Spleen (tissue), 13 donors: ENCODE measurements around the gene SLC39A8. TPM values are rescaled to one million over a fixed set of nuclear protein-coding genes. Genes with fewer than 3 reads are reported as not detected.

Source experiments
- DNase-seq: peaks from one replicate; pipeline ENCODE4 v3.0.0-alpha.2; 2020
- H3K27ac ChIP-seq, 8 donors: fragments of 200-600 bp; sonication (generic) in 7 of 8; 1 replicate in 4 of 8; 2 replicates in 4 of 8; pipeline versions ENCODE4 v1.5.0 to v1.8.0; 2016 to 2021; ENCODE audit warnings: inconsistent platforms in 4 of 8, mild to moderate bottlenecking in 4 of 8, moderate library complexity in 1 of 8
- H3K27me3 ChIP-seq, 7 donors: fragments of 200-600 bp; sonication (generic) in 6 of 7; replicated peaks in 1 of 7; 1 replicate in 4 of 7; 2 replicates in 3 of 7; pipeline versions ENCODE4 v1.5.0 to v1.8.0; 2016 to 2021; ENCODE audit warnings: inconsistent platforms in 3 of 7, mild to moderate bottlenecking in 1 of 7
- H3K36me3 ChIP-seq, 6 donors: fragments of 200-600 bp; sonication (generic) in 5 of 6; 1 replicate in 4 of 6; 2 replicates in 2 of 6; pipeline versions ENCODE4 v1.5.0 to v1.8.0; 2016 to 2021; ENCODE audit warnings: inconsistent platforms in 2 of 6
- H3K4me1 ChIP-seq, 6 donors: fragments of 200-600 bp; sonication (generic) in 5 of 6; 1 replicate in 3 of 6; 2 replicates in 3 of 6; pipeline versions ENCODE4 v1.5.0 to v1.8.0; 2016 to 2021; ENCODE audit warnings: inconsistent platforms in 3 of 6
- H3K4me3 ChIP-seq, 8 donors: fragments of 200-600 bp; sonication (generic) in 7 of 8; 1 replicate in 4 of 8; 2 replicates in 4 of 8; pipeline versions ENCODE4 v1.5.0 to v1.8.0; 2016 to 2021; ENCODE audit warnings: inconsistent platforms in 4 of 8, mild to moderate bottlenecking in 4 of 8, moderate library complexity in 2 of 8
- H3K9me3 ChIP-seq, 8 donors: fragments of 200-600 bp; sonication (generic) in 7 of 8; 1 replicate in 4 of 8; 2 replicates in 4 of 8; pipeline versions ENCODE4 v1.5.0 to v1.8.0; 2016 to 2021; ENCODE audit warnings: inconsistent platforms in 4 of 8
- POLR2A ChIP-seq, 3 donors: fragments of 450-650 bp; IDR thresholded peaks; one replicate each; pipeline ENCODE4 v1.5.1; 2017; ENCODE audit warnings: antibody characterized with exemption in 3 of 3, mild to moderate bottlenecking in 1 of 3
- POLR2AphosphoS5 ChIP-seq, 3 donors: sonication (generic); formaldehyde crosslinking; IDR thresholded peaks; one replicate each; pipeline ENCODE4 v1.5.1; 2017; ENCODE audit warnings: antibody characterized with exemption in 3 of 3
- WGBS, 5 donors: extraction: QIAGEN DNeasy Blood & Tissue Kit in 3 of 5; methylation state at CpG; one replicate each; pipeline versions ENCODE4 v1.1.5 to v1.1.7; 2013 to 2018; 5-methylcytosine and 5-hydroxymethylcytosine counted together
- intact Hi-C: fragments of 100-400 bp; cut with DNase I; formaldehyde crosslinking; loops from one replicate; pipeline ENCODE4 v1.15.0; 2023; ENCODE audit warnings: low total_unique reads
- long read RNA-seq, 2 donors: transcript quantifications; one replicate each; lab custom pipeline, GENCODE V29; 2026
- polyA plus RNA-seq, 3 donors: library from polyadenylated mRNA; stranded (reverse); fragments of 200-250 nt; gene quantifications; one replicate each; pipeline ENCODE4 v1.2.1, GENCODE V29; 2013
- total RNA-seq, 7 donors: library from RNA; depleted of rRNA in 3 of 7; stranded (reverse); fragments of >200 nt in 3 of 7; fragmentation: NEBNext Ultra II Directional in 4 of 7; extraction: Animal tissue kit (Norgen Biotek cat#: 25700) in 4 of 7; gene quantifications; one replicate each; pipeline versions ENCODE4 v1.1.0 to v1.2.1, GENCODE V29; 2016 to 2021
- TF ChIP-seq, protein P1 (sequence below), 11 experiments: fragments of 200-600 bp in 7 of 11; fragments of 450-650 bp in 4 of 11; sonication (generic) in 4 of 11; IDR thresholded peaks in 8 of 11; conservative IDR thresholded peaks in 3 of 11; 1 replicate in 7 of 11; 2 replicates in 4 of 11; pipeline versions ENCODE4 v1.4.0 to v1.8.0; 2016 to 2021; ENCODE audit warnings: antibody characterized with exemption in 11 of 11, inconsistent platforms in 4 of 11, mild to moderate bottlenecking in 1 of 11
- donor health status: healthy with polysubstance abuse.
- donor health status: DM: no; HTN: no; CAD: no; lungs with moderate emphysema.
- donor health status: DM: no; HTN: no; CAD: no.
- donor health status: Bipolar disorder and iron deficiency.
- donor health status: healthy.
- donor health status: DM: no; HTN: no; CAD: no.
- donor health status: DM: yes; HTN: yes; CAD: no.

The SLC39A8 gene
- 10 to 100 TPM; 11.9 to 21.7 (median 18.4) TPM for total RNA-seq
- 1 to 10 TPM; 4.5 to 6.9 (median 4.8) TPM for polyA plus RNA-seq
- long read RNA-seq, donor 1, partial matches to known transcripts, result 7 of 12 reads
- long read RNA-seq, donor 1, other reads (novel, unspliced or antisense), result 0 of 12 reads
- long read RNA-seq, donor 2, transcript SLC39A8-202 (8 exons, 3,238 nt), result major isoform, 5 of 6 reads
- long read RNA-seq, donor 2, partial matches to known transcripts, result 0 of 6 reads
- long read RNA-seq, donor 2, other reads (novel, unspliced or antisense), result 0 of 6 reads

DNA sequence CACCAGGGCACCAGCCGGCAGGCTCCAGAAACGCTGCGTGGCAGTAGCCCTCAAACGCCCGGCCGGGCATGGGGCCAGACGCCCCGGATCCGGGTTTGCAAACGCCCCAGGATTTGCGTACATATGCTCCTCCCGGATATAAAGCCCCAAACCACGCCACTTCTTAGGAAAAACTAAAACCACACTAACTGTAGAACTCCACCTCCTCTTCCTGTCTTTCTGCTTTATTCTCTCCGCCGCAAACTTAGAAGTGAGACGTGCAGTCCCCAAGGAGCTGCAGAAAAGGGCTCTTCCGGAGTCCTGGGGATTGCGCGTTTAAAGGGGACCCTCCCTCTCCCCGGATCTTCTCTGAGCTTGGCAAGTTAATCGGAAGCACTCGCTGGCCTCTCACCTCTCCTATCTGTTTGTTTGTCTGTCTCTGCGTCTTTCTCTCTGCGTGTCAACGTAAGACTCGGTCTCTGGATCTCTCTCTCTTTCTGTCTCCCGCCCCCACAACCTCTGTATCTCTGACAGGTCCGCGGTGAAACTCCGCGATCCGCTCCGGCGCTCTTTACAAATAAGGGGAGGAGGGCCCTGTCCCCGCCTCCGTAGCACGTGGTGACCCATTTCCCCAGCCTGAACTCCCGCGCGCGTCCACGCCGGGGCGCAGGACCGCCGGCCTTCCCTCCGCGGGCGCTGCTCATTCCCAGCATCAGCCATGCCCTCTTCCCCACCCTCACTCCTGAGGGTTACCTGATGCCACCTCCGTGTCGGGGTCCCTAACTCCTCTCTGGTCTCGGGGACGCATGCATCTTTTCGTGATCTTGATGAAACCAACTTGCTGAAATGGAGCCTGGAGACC, at the start of gene SLC39A8:
TSS of gene SLC39A8 (minus strand) at position 529 of the 841 bp plus-strand sequence. CDS start 820 bp downstream, outside the sequence.
- H3K36me3 ChIP-seq, result no peaks in the 10 kb centered on the region
- intact Hi-C loops, result loop anchor here (10.0 kb wide), 1 partner anchor 90 kb away; no protein-coding TSS in a partner anchor

DNA sequence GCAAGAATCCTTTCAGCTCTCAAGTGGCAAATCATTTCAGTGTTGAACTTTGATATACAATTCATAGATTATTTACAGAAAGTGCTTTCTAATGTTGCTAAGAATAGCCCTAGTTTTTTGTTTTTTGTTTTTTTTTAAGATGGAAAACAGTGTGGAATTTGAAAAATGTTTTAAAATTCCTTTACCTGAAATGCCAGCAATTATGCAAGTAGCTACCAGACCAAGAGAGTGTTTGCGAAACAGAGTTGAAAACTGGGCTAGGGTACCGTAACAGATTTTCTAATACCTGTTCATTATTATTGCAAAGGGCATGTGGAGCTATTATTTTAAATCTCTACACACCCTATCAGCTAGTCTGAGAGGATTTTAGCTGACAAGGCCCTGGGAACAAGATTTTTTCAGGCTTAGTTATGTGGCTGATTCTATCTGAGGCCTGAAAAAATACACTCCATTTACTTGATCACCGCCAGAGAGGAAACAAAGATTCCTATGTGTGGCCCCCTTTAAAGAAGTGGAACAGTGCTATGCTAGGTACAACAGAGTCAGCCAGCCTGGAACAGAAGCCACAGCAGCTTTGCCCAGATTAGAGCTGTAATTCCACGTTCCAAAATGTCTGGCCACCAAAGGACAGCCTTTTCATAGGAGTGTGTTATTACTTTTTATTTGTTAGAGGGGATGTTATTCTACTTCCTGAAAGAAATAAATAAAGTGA, 46.9 kb upstream of the SLC39A8 start:
- Histone ChIP-seq H3K4me3 (no peak overlapping the region), H3K36me3 (no peaks in the 10 kb centered on the region), H3K27ac (no peak overlapping the region), H3K9me3 (no peaks in the 10 kb centered on the region), H3K27me3 (no peaks in the 10 kb centered on the region), H3K4me1 (peaks cover 0 to 8% (median 0%) of the 10 kb centered on the region in 6 donors)
- 79 to 93% (median 84%) methylated on average over 4 of the region's 4 CpGs for WGBS, 5 donors
- DNase-seq, result no peak
- TF ChIP-seq, protein P1, sequence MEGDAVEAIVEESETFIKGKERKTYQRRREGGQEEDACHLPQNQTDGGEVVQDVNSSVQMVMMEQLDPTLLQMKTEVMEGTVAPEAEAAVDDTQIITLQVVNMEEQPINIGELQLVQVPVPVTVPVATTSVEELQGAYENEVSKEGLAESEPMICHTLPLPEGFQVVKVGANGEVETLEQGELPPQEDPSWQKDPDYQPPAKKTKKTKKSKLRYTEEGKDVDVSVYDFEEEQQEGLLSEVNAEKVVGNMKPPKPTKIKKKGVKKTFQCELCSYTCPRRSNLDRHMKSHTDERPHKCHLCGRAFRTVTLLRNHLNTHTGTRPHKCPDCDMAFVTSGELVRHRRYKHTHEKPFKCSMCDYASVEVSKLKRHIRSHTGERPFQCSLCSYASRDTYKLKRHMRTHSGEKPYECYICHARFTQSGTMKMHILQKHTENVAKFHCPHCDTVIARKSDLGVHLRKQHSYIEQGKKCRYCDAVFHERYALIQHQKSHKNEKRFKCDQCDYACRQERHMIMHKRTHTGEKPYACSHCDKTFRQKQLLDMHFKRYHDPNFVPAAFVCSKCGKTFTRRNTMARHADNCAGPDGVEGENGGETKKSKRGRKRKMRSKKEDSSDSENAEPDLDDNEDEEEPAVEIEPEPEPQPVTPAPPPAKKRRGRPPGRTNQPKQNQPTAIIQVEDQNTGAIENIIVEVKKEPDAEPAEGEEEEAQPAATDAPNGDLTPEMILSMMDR (IDR thresholded peaks at IDR 0.05 in 8 of 11, conservative IDR thresholded peaks at IDR 0.05 in 3 of 11), result no peak
- TF ChIP-seq POLR2AphosphoS5 (IDR thresholded peaks at IDR 0.05) (no peak), POLR2A (IDR thresholded peaks at IDR 0.05) (no peak)
- intact Hi-C loops, result no loop called here

More for the DNA sequence above, at the start of gene SLC39A8:
- peaks cover 8 to 58% (median 26%) of the 10 kb centered on the region in 6 donors for H3K4me1 ChIP-seq
- no peaks in the 10 kb centered on the region for H3K9me3 ChIP-seq
- H3K27me3 ChIP-seq, result no peaks in the 10 kb centered on the region
- TF ChIP-seq POLR2A (IDR thresholded peaks at IDR 0.05), result peak in 1 of 3 donors; percentile 44
- TF ChIP-seq, protein P1 (IDR thresholded peaks at IDR 0.05 in 8 of 11, conservative IDR thresholded peaks at IDR 0.05 in 3 of 11), result peak; percentile 78 to 95 (median 86)
- TF ChIP-seq POLR2AphosphoS5 (IDR thresholded peaks at IDR 0.05), result peak; percentile 86 to 88 (median 88)
- H3K27ac ChIP-seq, result peak within 1 kb of the TSS; percentile 79 to 92 (median 84)
- H3K4me3 ChIP-seq, result peak within 1 kb of the TSS; percentile 66 to 81 (median 72)
- WGBS, 5 donors, result 0 to 1% (median 0%) methylated on average over 41 to 54 of the region's 54 CpGs
- peak; percentile 97 for DNase-seq

DNA sequence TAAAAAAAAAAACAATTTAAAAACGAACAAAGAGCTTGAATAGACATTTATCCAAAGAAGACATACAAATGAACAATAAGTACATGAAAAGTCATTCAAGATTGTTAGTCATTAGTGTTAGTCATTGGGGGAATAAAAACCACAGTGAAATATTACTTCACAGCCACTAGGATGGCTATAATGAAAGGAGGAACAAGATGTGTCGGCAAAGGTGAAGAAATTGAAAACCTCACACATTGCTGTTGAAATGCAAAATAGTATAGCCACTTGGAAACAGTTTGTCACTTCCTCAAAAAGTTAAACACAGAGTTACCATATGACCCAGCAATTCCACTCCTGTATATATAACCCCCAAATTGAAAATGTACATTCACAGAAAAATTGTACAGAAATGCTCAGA, 45.2 kb upstream of the SLC39A8 start:
- Histone ChIP-seq H3K4me1 (peaks cover 0 to 8% (median 0%) of the 10 kb centered on the region in 6 donors), H3K36me3 (no peaks in the 10 kb centered on the region), H3K4me3 (no peak overlapping the region), H3K9me3 (no peaks in the 10 kb centered on the region), H3K27ac (peak overlapping the region in 6 of 8 donors; percentile 29 to 83 (median 71)), H3K27me3 (no peaks in the 10 kb centered on the region)
- no peak for DNase-seq
- intact Hi-C loops, result no loop called here
- 23 to 40% (median 37%) methylated on average over 2 of the region's 2 CpGs for WGBS, 5 donors
- TF ChIP-seq, protein P1 (IDR thresholded peaks at IDR 0.05 in 8 of 11, conservative IDR thresholded peaks at IDR 0.05 in 3 of 11), result peak in 1 of 11 experiments; percentile 25
- TF ChIP-seq POLR2A (IDR thresholded peaks at IDR 0.05), result no peak
